Measurements from ENCODE around the gene AFDN.
A peak's percentile ranks its signal among the peaks of the same experiment; 100 is the strongest.
"Not testable (repeated sequence)": the region's sequence is repeated elsewhere in the genome, so short reads cannot be mapped to it uniquely, and the experiment has no call there.

AFDN gene

DNA sequence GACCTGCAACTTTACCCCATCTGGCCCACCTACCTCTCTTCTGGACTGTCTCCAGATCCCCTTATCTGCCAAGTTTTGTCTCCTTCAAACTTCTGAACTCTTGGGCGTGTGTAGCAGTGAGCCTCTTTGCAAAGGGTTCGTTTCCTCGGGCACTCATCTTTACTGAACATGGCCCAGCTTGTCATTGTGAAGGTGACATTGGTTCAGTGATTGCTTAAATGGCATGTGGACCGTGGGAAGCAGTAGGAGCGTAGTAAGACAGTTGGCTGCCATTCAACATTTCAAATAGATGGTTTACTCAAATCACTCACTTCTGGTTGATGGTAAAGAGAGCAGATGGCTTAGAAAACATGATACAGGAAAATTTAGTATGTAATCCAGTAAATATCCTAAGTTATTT, 136.0 kb downstream of the AFDN start:
- no peak for DNase-seq

DNA sequence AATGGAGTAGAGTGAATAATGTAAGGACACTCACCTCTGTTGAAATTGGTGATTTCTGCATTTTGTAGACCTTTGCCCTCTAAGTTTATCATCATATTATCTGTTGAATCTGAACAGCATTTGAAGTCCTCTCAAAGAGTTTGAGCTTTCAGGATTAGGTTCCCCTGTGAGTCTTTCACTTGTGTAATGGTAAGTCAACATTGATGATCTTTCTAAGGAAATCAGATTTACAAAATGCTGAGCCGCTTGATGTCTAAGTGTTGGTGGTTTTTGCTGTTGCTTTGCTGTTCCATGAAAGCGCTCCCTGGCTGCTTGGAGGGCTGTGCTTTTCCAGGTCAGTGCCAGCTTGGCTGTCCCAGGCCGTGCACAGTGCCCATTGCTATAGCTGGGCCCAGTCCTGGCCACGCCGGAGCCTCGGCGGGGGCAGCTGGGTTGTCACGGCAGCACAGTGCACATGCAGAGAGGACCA, 136.9 kb downstream of the AFDN start:
- no peak for DNase-seq

DNA sequence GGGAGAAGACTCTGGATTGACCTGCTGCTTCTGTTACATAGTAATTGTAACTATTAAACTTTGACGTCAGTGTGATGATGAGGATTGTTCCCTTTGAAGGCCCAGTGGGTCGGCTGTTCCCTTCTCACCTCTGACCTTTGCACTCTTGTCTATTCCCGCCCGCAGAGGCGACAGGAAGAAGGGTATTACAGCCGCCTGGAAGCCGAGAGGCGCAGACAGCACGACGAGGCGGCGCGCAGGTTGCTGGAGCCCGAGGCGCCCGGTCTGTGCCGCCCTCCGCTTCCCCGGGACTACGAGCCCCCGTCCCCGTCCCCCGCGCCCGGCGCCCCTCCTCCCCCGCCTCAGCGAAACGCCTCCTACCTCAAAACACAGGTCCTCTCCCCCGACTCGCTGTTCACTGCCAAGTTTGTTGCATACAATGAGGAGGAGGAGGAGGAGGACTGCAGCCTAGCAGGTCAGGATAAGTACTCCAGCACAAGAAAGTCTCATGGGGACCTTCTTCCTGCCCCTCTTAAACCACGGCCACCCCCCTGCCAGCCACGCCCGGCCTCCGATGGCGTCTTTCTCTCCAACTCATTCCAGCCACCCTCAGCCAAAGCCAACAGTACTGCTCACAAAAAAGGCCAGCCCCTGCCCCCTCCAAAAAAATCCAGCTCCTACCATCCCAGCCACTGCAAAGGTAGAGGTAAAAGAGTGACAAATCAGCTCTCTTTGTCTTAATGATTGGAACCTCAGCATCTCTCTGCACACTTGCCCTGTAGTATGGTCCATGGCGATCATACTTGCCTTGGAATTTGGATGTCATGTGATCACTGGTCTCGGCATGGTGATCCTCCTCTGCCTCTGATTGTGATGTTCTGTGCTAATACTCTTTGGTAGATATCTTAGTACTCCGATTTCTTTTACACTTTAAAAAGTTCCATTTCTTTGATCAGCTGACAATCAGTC, 139.2 kb downstream of the AFDN start:
- no peak for DNase-seq

DNA sequence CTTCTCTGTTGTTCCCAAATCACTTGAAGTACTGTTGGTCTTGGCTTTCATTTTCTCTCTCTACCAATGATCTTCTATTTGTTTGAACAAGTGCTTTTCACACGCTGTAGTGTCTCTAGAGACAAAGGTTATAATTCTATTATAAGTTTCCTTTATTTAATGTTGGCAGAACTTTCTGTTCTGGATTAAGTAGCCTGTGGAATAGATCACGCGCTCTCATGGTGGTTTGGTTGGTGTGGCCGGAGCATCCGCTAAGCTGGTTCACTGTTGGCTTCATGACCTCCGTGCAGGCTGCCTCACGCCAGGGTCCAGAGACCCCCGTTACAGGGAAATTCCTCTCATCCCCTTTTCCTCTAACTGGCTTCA, 139.8 kb downstream of the AFDN start:
- DNase-seq: no peak

DNA sequence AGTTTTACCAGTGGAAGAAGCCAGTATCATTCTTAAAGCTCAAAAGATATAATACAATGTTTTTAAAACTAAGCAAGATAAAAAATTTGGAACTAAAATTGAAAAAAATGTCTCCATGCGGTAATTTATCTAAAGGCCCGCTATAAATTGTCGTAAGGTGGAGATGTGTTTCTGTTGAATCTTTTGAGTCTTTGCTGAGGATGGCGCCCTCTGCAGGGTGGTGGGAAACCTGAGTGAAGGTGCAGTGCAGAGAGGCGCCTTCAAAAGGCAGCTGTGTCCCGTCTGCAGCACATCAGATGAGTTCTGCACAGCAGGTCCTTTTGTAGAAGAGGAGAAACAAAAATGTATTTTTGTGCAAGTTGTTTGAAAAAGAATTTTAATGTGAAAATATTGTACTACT, 141.4 kb downstream of the AFDN start:
- peak; percentile 43 to 50 for DNase-seq

- DNase-seq: no peak
Observed at GRCh38 chr6:167970230-167970629, 143.5 kb downstream of the AFDN start.

DNA sequence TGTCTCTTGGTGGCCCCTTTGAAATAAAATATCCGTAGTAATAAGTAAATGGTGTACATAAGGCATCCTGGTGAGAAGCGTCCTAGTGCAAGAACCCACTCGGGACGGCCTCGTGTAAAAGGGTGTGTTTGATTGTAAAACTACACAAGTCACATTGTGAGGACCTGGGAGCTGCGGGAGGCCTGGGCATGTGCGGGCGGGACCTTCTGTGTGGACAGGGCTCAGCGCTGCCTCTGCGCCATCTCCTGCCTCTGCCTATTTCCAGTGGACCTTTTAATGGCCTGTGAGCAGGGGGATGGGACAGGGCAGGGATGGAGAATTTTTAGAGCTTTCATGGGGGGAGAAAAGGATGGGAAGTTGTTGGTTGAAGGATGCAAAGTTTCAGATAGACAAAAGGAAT, 145.5 kb downstream of the AFDN start:
- no peak for DNase-seq

GRCh38 chr6:167973148-167973885, 146.6 kb downstream of the AFDN start:
- no peak for DNase-seq

DNA sequence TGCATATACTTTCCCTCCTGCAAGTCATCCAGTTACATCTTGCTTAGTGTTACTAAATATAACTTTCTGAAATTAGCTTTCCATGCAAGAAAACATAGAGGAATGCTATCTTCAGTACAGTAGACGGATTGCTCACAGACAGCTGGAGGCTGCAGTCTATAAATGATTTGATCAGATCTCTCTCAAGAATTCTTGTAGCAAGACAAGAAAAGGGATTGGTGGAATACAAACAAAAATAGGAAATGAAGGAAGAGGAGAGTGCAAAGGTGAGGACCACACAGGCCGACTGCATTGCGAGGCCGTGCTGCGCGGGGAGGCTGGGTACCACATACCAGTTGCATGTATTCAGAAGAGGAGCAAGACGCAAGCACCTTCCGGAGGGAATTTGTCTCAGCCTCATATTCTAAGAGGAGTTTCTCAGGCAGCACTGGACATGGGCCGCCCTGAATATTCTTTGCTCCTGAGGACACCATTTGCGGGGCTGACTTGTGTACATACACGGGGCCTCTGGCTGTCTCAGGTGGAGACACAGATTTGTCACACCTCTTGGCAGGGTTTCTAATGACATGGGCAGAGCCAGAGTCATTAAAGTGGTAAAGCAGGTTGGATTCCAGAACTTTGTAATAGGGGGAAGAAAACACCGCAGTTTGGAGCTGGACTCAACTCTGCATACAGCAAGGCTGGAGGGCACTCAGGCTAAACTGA, 148.1 kb downstream of the AFDN start:
- DNase-seq: no peak

DNA sequence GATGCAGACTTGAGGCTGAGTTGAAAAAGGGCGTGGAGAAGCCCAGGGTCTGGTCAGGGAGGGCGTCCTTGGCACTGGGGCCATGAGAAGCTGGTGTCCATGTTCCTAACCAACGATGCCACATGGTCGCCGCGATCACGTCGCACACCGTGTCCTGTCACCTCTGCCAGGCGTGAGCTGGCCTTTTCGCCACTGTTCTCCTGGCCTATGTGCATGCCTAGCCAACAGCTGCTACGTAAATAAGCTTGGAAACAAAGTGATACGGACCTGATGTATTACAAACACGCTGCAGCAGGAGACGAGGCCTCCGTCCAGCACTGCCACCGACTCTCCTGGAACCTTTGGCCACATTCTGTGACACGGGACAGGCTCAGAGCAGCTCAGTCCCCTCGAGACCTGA, 148.7 kb downstream of the AFDN start:
- DNase-seq: no peak

GRCh38 chr6:167976116-167976657, 149.5 kb downstream of the AFDN start:
- not testable (repeated sequence) for DNase-seq

DNA sequence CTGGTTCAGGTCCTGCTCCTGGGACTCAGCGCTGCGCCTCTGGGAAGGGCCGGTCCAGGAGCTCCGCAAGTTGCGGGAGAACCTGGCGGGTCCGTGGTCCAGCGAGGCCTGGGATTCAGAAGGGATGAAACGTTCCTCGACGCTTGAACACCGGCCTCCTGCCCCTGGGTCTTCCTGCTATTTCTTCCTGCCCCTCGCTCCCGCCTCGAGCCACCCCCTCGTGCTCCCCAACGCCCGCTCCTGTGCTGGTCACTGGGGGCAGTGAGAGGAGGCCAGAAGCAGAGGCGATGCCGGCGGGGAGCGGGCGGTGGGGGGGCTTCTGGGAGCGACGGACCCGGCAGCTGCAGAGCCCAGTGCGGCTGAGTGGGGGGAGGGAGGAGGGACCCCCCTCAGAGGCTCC, 150.0 kb downstream of the AFDN start:
- DNase-seq: no peak

- DNase-seq: no peak
Observed at GRCh38 chr6:167977717-167978467, 151.2 kb downstream of the AFDN start.

DNA sequence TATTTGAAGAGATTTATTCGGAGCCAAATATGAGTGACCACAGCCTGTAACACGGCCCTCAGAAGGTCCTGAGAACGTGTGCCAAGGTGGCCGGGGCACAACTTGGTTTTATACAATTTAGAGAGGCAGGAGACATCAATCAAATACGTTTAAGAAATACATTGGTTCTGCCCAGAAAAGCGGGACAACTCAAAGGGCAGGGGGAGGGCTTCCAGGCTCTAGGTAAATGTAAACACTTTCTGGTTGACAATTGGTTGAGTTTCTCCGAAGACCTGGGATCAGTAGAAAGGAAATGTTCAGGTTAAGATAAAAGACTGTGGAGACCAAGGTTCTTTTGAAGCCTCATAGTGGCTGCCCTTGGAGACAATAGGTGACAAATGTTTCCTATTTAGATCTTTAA, 151.9 kb downstream of the AFDN start:
- no peak for DNase-seq

DNA sequence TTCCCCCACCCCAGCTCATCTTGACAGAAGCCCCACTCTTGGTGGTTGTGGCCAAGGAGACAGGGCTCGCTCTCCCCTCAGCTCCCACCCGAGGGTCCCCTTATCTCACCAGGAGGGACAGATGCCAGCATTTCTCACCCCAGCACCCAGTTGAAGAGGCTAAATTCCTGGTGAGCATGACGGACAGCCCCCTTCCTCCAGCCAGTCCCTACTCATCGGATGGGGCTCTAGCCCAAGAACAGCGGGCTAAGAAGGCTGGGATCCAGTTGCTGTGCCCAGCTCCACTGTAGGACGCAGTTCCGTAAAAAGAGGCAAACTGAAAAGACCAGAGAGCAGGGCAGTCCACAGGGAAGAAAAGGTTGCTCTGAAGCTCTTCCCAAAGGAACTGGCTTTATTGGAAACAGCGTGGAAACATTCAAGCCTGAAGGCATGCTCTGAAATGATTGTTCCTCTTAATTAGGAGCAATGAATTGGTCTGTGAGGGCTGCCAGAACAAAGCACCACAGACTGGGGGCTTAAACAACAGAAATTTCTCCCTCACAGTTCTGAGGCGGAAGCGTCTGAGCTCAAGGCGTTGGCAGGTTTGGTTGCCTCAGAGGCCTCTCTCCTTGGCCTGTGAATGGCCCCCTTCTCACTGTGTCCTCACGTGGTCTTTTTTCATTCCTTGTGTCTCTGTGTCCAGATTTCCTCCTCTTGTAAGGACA, 152.9 kb downstream of the AFDN start:
- DNase-seq: no peak

DNA sequence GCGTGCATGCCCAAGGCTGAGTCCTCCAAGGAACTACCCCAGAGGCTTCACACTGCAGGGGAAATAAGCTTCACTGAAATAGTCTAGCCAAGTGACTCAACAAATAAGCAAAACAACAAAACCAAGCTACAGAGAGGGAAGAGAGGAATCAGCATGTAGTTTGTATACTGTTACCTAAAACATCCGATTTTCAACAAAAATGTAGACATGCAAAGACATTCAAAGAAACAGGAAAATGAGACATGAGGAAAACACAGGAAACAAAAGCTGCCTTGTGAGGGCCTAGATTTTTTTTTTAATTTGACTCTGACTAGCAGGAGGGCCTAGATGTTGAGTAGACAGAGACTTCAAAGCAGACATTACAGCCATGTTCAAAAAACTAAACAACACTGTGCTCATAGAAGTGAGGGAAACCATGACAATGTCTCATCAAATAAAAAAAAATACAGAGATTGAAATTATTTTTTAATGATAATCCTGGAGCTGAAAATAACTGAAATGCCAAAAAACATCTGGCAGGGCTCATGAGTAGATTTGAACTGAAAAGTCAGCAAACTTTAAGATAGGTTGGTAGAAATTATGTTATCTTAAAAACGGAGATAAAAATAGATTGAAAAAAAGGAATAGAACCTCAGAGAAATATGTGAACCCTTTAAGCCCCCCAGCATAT, 154.3 kb downstream of the AFDN start:
- DNase-seq: no peak

GRCh38 chr6:167981916-167982462, 155.3 kb downstream of the AFDN start:
- DNase-seq: no peak

DNA sequence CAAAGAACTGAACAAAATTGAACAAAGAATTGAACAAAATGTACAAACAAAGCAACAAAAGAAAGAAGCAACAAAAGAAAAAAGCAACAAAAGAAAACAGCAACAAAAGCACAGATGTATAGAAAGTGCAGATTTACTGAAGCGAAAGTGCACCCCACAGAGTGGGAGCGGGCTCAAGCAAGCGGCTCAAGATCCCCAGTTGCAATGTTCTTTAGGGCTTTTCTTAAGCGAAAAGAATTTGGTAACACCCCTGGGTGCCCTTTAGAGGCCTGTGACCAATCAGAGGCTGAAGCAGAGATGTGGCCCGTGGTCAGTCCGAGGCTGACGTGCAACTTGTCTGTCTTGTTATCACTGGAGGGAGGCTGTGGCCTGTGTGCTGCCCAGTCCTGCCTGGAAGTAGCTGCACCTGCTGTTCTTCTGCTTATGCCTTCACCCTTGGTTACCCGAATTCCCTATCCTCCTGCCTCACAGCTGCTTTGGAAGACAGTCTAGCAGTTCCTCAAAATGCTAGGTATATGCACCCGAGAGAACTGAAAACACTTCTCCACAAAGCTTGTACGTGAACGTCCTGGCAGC, 157.5 kb downstream of the AFDN start:
- DNase-seq: no peak

GRCh38 chr6:167984876-167985604, 158.3 kb downstream of the AFDN start:
- no peak for DNase-seq
